Hippocampal formation (tissue), 2 donors: Measurements from ENCODE around the gene FADS1.

Experiments used
- DNase-seq, 2 donors: peaks; one replicate each; lab custom pipeline; 2025; lab: John Stamatoyannopoulos, UW

FADS1 gene

GRCh38 chr11:61778357-61778886 is 38.4 kb downstream of the FADS1 start:
- no peak for DNase-seq

DNA sequence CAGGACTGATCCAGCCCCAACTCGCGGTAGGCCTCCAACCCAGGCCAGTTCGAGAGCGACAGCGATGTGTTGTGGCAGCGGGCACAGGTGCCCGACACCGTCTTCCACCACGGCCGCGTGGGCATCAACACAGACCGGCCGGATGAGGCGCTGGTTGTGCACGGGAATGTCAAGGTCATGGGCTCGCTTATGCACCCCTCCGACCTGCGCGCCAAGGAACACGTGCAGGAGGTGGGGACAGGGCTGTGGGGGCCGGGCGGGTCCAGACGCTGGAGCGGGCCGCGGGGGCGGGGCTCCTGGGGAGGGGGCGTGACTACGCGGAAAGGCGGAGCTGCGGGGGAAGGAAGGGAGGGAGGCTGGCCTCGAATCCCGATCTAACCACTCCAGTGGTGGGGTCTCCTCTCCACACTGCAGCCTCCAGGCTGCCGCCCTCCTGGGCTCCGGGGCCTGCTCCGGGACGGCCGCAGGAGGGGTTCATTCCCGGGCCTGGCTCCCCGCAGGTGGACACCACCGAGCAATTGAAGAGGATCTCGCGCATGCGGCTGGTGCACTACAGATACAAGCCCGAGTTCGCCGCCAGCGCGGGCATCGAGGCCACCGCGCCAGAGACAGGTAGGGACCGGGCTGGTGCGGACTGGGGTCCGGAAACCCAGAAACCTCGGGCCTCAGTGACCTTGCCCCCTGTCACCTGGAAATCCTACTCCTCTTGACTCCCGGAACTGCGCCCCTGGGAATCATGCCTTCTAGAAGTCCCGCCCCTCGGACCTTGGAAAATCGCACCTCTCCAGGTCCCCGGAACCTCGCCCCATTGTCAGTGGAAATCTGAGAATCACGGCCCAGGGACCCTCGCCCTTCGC is 39.3 kb downstream of the FADS1 start:
- DNase-seq = peak in 1 of 2 donors; percentile 28

DNA sequence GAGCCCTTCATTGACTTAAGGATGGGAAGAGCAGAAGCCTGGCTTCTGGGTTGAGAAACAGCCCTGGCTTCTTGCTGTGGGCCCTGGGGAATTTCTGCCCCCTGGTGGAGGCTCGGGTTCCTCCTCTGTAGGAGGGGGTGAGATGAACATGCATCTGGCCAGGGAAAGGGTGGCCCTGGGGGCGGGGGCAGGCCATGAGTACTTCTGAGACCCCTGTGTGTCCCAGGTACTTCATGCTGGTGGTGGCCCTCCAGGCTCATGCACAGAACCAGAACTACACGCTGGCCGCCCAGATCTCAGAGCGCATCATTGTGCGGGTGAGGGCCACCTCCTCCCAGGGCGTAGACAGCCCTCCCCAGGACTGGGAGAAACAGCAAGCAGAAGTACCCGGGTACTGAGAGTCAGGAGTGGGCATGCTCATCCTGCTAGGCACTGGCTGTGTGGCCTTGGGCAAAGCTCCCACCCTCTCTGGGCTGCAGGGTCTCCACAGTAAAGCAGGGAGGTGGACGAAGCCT is 40.2 kb downstream of the FADS1 start:
- DNase-seq = peak; percentile 22 to 56

GRCh38 chr11:61775606-61776554 is 40.9 kb downstream of the FADS1 start:
- DNase-seq = no peak

DNA sequence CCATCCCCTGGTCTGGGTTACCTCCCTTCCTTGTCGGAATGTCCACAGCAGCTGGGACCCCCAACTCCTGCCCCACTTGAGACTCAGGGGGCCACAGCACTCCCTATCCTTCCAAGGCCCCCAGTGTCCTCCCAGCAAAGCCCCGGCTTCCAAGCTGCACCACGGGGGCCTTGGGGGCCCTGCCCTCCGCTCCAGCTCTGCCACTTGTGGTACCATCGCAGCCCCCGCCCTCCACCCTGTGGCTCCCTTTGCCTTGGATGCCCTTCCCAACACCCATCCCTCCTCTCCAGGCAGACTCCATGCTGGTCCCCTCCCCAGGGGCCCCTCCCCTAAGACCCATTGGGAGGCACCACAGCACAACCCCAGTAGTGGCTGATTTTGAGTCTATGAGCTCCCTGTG is 41.7 kb downstream of the FADS1 start:
- DNase-seq = no peak

GRCh38 chr11:61774411-61774810 is 42.4 kb downstream of the FADS1 start:
- peak in 1 of 2 donors; percentile 24 for DNase-seq

GRCh38 chr11:61773809-61774208 is 43.0 kb downstream of the FADS1 start:
- no peak for DNase-seq

DNA sequence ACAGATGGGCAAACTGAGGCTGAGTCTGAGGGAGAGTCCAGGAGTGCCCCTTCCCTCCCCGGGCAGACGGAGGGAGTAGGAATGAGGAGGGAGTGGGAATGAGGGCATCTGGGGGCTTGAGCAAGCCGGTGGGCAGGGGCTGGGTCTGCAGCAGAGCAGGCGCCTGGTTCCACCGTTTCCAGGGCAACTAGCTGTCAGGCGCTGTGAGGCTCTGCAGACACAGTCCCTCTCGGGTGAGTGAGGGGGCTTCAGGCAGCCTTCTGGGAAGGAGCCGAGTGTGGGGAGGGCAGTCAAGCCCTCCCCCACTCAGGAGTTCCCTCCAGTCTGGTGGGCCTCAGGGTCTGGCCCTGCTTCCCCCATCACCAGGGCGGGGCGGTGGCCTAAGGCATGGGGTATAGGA is 43.4 kb downstream of the FADS1 start:
- no peak for DNase-seq

- DNase-seq = no peak
Measured at GRCh38 chr11:61771985-61772455, 44.8 kb downstream of the FADS1 start.

DNA sequence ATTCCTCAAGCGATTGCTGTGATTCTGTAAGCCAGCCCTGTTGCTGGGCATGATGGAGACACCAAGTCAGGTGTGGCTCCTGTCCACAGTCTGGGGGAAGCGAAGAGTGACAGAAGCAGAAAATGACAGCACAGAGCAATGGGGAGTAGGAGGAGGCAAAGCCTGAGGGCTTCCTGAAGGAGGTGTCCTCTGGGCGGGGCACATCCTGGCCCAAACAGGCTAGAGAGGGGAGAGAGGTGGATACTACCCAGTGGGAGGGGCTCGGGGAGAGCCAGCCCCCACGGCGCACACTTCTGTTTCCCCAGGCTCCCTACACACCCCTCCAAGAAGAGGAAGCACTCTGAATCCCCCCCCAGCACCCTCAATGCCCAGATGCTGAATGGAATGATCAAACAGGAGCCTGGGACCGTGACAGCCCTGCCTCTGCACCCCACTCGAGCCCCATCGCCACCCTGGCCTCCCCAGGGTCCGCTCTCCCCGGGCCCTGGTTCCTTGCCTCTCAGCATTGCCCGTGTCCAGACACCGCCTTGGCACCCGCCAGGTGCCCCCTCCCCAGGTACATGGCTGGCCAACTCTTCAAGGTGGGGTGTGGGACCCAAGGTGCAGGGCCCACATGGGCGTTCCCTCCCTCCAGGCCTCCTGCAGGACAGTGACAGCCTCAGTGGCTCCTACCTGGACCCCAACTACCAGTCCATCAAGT is 45.5 kb downstream of the FADS1 start:
- DNase-seq = no peak

GRCh38 chr11:61769946-61770683 is 46.7 kb downstream of the FADS1 start:
- DNase-seq = no peak

- no peak for DNase-seq
Measured at GRCh38 chr11:61769169-61769920, 47.5 kb downstream of the FADS1 start.

DNA sequence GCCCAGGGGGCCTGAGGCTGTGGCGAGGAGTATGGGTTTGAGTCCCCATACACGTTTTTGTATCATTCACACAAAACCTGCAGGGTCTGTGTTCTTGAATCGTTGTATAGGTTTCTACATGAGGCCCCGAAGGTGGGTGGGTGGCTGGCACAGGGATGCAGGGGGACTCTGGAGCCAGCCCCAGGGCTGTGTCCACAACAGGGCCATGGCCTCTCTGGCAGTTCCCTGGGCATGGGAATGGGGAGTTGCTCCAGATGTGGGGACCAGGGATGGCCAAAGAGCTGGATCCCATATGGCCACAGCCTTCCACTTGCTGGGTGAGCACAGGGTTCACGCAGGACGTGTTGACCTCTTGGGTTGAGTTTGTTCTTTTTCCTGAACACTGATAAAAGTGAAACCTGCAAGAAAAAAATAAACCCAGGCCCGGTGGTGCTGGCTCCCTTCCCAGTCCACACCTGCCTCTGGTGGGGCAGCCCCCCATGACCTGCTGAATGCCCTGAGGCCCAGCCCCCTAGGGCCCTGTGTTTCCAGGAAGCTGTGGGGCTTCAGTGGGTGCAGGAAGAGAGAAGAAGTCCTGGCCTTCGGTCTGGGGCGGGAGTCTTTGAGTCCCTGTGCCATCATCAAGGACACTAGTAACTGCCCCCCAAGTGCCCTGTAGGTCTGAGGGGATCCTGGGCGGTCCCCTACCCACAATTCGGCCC is 48.3 kb downstream of the FADS1 start:
- DNase-seq = no peak

GRCh38 chr11:61766353-61766841 is 50.4 kb downstream of the FADS1 start:
- no peak for DNase-seq

DNA sequence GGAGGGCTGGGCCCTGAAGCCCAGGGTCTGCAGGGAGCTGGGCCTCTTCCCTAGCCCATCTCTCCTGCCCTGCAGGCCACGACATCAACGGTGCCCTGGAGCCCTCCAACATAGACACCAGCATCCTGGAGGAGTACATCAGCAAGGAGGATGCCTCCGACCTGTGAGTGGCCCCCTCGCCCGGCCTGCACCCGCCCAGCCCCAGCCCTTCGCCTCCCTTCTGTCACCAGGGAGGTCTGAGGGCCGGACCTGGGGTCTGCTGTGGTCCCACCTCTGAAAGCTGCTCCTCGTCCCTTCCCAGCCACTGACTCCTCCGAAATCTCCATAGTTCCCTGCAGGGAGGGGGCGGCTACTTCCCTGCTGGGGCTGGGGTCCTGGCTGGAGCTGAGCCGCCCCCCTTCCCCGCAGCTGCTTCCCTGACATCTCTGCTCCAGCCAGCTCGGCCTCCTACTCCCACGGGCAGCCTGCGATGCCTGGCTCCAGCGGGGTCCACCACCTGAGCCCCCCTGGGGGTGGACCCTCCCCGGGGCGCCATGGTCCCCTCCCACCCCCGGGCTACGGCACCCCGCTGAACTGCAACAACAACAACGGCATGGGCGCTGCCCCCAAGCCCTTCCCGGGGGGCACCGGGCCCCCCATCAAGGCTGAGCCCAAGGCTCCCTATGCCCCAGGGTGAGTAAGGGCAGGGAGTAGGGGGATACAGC is 51.1 kb downstream of the FADS1 start:
- DNase-seq = no peak

DNA sequence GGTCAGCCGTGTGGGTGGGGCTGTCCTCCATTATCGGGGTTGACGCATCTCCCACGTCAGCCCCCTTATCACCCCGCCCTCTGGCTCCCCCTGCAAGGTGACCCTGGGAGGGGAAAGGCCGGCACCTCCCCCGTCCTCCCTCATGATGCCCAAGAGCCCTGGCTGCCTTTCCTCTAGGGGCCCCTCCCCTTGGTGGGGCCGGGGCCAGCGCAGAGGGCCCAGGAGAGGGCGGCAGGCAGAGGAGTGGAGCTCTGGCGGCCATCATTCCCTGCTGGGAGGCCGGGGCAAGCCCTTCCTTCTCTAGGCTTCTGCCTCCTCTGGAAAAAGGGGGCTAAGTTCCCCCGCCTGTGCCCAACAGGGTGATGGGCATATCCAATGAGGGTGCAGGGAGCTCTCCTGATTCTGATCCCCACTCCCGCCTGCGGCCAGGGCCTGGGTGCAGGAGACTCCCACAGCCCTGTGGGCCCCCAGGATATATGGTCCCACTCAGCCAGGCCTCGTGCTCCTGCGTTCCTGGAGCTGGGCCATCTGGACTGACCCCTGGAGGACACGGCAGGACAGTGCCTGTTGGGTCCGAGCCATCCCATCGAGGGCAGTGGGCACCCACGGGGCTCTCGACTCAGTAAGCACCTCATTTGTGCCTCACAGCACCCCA is 52.1 kb downstream of the FADS1 start:
- DNase-seq = no peak

DNA sequence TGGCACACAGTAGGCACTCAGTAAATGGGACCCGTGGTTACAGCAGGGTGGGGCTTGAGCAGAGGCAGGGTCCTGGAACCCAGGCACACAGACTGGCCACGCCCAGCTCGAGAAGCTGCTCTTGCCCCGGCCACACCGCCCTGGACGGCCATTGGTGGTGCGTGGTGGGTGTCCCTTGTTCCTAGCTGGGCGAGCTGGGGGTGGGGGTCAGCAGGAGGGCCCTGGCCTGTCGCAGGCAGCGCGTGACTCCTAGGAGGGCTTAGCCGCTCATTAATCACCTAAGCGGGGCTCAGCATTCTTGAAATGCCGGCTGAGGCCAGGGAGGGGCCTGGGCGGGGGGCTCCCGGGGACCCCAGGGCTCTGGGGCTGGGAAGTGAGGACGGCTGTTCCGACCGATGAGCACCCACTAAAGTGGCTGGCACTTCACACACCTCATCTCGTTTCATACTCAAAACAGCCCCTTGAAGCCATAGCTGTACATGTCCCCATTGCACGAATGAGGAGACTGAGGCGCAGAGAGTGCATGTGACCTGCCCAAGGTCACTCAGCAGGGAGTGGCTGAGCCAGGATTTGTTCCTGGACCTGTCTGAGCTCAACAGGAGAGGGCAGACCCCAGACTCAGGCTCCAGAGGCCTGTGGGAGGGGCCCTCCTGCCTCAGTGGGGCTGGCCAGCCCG is 52.7 kb downstream of the FADS1 start:
- no peak for DNase-seq

DNA sequence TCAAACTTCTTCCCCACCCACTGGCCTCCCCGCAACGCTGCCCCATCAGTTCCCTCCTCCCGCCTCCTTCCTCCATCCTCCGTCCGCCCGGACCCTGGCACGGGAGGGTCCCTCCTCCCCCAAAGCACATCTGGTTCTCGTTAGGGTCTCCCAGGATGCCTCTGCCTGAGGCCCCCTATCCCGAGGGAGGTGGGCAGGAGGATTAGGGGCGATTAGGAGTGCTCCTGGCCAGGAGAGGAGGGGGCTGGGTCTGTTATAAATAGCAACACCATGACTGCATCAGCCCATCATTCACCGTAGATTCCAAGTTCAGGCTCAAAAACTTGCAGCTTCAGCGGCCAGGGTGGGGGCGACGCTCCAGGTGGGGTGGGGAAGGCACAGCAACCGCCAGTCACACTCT is 54.0 kb downstream of the FADS1 start:
- DNase-seq = no peak
